ENCODE measurements around the gene RLIM. TPM values are rescaled to one million over a fixed set of nuclear protein-coding genes. Genes with fewer than 3 reads are reported as not detected.

RLIM gene
- total RNA-seq, 3 donors from 2014 or later (not counting 1 experiment from before 2014, with no cell fraction given): 43.2 to 49.5 (median 47.9) TPM

DNA sequence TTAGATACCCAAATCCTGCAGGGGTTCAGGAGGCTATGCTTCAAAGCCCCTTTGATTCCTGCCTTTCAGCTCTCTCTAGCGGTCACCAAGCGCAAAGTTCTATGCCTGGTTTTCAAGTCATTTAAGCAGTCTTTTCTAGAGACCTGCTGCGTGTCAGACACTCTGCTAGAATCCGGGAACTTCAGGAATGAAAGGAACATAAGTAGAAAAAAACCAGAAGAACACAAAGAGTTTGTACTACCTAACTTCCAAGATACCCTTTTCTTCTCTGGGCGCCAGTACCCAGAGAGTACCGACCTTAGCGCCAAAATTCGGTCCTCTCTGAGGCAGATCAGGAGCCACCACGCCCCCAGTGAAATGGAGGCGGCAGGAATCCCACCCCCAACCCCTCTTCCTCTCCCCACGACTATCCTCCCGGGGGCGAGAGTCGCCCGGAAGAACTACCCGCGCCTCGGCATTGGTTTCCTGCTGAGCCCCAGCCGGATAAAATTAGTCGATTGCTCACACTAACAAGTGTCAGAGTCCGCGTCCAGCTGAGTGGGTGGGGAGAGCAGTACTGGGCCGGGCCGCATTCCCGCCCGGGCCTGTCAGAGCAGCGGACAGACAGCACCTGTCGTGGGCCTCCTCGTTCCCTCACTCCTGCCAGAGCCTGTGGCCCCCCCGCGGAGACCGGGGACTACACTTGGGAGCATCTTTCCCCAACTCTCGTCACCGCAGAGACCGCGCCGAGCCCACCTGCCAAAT is 78.8 kb downstream of the RLIM start:
- H3K27me3 ChIP-seq (ENCODE audit: control insufficient read depth, insufficient read depth, low read length): no peaks in the 10 kb centered on the region
- WGBS (ENCODE audit: insufficient coverage): 2% methylated on average over 32 of the region's 37 CpGs
- H3K4me1 ChIP-seq (ENCODE audit: control insufficient read depth, insufficient read depth, low read length): peaks cover 25% of the 10 kb centered on the region
- H3K4me1 Mint-ChIP-seq: peaks cover 5 to 18% of the 10 kb centered on the region in 2 donors
- DNase-seq (peak; percentile 29 to 51), ATAC-seq (peak; percentile 55 to 67 (median 64))
- H3K9me3 ChIP-seq (ENCODE audit: control insufficient read depth, insufficient read depth, low read length): no peaks in the 10 kb centered on the region
- peak overlapping the region; percentile 83 for H3K4me3 Mint-ChIP-seq
- H3K9me3 Mint-ChIP-seq: no peaks in the 10 kb centered on the region
- H3K27ac ChIP-seq (ENCODE audit: low read length): peak overlapping the region; percentile 49
- TF ChIP-seq, protein P1, sequence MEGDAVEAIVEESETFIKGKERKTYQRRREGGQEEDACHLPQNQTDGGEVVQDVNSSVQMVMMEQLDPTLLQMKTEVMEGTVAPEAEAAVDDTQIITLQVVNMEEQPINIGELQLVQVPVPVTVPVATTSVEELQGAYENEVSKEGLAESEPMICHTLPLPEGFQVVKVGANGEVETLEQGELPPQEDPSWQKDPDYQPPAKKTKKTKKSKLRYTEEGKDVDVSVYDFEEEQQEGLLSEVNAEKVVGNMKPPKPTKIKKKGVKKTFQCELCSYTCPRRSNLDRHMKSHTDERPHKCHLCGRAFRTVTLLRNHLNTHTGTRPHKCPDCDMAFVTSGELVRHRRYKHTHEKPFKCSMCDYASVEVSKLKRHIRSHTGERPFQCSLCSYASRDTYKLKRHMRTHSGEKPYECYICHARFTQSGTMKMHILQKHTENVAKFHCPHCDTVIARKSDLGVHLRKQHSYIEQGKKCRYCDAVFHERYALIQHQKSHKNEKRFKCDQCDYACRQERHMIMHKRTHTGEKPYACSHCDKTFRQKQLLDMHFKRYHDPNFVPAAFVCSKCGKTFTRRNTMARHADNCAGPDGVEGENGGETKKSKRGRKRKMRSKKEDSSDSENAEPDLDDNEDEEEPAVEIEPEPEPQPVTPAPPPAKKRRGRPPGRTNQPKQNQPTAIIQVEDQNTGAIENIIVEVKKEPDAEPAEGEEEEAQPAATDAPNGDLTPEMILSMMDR (IDR thresholded peaks at IDR 0.05): no peak
- no peaks in the 10 kb centered on the region for H3K36me3 Mint-ChIP-seq
- no peaks in the 10 kb centered on the region for H3K36me3 ChIP-seq (ENCODE audit: control insufficient read depth, insufficient read depth, low read length)
- H3K4me3 ChIP-seq (ENCODE audit: low read length): peak overlapping the region; percentile 64
- intact Hi-C loops (cut with micrococcal nuclease): loop anchor here (2.0 kb wide), 1 partner anchor 15 kb away; no protein-coding TSS in a partner anchor
- H3K27ac Mint-ChIP-seq: peak overlapping the region; percentile 59 to 83
- peaks cover 0 to 11% of the 10 kb centered on the region in 2 donors for H3K27me3 Mint-ChIP-seq (ENCODE audit: low read depth in 2 of 2)

Other genes with a start within 250 kb of the RLIM start
- gene SLC16A2, start 193.1 kb downstream of the RLIM start, total RNA-seq: not detected

All from natural killer cell (primary cell).